Measurements from ENCODE around the gene FLYWCH1. TPM values are rescaled to one million over a fixed set of nuclear protein-coding genes. Genes with fewer than 3 reads are reported as not detected.
A peak's percentile ranks its signal among the peaks of the same experiment; 100 is the strongest.

FLYWCH1 gene
- total RNA-seq, 1 experiment from 2014 or later, result 25.8 TPM

DNA sequence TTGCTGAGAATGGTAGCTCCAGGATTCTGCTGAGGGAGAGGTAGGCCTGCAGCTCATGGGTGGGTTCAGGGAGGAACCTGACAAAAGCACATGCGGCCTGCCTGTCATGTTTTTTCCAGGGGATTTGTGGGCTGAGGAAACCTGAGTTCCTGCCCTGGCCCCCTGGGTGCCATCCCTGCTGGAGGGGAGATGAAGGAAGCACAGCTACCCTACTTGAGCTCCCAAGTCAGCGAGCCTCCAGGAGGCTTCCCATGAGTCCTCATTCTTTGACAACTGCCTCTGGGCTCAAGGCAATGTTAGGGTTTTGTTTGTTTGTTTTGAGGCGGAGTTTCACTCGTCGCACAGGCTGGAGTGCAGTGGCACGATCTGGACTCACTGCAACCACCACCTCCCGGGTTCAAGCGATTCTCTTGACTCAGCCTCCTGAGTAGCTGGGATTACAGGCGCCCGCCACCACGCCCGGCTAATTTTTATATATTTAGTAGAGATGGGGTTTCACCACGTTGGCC is 12.1 kb upstream of the FLYWCH1 start:
- DNase-seq (ENCODE audit: low spot score), result no peak

DNA sequence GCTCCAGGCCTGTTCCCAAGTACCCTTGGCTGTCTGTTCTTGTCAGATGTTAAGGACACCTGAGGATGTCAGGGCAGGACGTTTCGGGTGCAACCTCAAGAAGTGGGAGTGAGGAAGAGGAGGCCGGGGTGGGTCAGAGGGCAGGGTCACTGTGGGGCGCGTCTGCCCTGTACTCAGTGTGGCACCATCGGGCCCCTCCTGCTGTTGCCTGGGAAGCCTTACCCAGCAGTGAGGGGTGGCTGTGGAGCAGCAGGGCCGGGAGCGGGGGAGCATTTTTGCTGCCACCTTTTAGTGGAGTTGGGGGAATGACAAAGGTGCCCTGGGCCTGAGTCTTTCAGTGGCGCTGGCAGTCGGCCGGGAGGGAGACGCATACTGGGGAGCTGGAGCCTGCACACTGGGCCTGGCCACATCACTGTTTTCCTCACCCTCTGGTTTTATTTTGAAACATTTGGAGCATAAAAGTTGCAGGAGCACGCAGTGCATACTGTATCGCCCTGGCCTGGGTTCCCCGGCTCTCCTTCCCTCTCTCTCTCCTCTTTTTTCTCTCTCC is 11.1 kb upstream of the FLYWCH1 start:
- no peak for DNase-seq (ENCODE audit: low spot score)

DNA sequence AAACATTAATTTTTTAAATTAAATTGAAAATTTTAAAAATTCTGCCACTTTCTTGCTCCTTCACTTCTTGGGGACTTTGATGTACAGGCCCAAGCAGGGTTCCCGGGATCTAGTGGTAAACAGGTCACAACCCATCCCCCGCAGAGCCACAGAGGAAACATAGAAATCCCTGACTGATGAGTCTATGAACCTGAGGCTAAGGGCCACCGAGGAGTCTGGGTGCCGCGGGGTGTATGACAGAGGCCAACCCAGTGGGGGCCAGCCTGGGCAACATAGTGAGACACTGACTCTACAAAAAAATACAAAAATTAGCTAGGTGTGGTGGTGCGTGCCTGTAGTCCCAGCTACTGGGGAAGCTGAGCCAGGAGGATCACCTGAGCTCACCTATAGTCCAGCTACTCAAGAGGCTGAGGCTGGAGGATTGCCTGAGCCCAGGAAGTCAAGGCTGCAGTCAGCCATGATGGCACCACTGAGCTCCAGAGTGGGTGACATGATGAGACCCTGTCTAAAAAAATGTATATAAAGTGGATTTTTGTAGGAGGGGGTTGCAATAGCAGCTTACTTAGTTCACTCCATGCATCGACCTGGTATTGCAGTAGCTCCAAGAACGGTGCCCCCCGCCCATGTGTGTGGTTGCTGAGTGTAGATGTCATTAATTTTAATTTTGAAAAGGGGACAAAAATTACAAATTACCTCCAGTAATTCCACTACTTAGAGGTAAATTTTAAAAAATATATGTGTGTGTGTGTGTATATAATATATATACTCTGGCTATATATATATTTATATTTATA is 9.2 kb upstream of the FLYWCH1 start:
- no peak for DNase-seq (ENCODE audit: low spot score)

DNA sequence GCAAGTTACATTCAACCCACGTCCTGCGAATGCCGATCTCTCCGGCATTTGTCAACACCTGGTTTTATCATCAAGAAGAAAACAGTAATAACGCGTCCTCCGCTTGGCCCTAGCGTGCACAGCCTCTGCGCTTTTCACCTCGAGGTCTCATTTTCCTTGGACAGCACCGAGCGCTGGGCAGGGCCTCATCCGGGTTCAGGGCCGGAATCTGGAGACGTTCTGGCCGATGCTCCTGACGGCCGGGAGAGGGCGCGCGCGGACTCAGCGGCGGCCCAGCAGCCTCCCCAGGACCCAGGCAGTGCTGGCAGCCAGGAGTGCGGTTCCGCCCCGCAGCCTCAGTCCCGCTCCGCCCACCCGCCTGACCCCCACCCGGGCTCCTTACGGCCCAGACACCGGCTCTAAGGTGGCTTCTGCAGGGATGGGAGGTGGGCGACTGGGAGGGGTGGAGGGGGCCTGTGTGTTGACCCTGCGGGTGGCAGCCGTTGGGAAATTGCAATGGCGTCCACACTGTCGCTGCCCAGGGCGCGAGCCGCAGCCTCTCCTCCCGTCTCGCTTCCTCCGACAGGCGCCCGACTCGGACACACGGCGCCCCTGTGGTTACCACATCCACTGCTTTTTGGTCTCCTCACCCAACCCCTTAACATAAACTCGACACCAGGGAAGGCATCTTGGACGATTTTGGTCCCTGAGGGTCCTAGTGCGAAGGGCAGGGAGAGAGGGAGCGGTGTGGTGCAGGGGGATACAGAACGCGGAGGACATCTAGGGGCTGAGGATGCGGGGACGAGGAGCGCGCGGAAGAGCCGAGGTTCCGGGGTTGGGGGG is 7.4 kb upstream of the FLYWCH1 start:
- DNase-seq (ENCODE audit: low spot score), result peak; percentile 85

DNA sequence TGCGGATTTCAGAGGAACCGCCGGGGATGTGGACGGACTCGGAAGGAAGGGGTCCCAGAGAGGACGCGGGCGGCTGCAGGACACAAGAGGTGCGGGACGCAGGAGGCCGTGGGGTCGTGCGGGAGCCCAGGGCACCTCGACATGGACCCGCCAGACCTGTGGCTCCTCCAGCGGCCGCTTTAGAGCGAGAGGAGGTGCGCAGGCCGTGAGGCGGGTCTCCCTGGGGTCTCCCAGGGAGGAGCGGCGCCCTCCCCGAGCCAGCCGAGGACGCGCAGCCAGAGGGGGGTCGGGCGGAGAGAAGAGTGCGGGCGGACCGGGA is 6.8 kb upstream of the FLYWCH1 start:
- no peak for DNase-seq (ENCODE audit: low spot score)

DNA sequence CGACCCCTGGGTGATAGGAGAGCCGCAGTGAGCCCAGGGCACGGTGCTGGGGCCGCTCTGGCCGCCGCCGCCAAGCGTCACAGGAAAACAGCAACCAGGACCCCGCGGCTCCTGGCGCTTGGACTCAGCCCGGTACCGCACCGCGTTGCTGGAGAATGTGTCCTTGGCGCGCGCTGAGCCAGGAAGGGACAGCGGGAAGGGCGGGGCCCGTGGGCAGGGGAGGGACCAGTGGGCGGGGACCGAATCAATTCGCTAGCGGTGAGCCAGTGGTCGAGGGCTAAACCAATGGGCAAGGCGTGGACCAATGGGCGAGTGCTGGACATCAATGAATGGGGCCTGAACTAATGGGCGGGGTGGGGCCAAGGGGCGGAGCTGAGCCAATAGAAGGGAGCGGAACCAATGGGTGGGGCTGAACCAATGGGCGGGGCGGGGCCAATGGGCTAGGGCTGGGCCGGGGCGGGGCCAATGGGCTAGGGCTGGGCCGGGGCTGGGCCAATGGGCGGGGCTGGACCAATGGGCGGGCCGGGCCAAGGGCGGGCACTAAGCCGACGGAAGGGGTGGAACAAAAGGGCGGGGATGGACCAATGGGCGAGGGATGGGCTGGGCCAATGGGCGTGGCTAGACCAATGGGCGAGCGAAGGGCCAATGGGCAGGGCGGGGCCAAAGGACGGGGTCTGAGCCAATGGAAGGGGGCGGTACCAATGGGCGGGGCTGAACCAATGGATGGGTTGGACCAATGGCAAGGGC is 6.3 kb upstream of the FLYWCH1 start:
- peak; percentile 99 for DNase-seq (ENCODE audit: low spot score)

DNA sequence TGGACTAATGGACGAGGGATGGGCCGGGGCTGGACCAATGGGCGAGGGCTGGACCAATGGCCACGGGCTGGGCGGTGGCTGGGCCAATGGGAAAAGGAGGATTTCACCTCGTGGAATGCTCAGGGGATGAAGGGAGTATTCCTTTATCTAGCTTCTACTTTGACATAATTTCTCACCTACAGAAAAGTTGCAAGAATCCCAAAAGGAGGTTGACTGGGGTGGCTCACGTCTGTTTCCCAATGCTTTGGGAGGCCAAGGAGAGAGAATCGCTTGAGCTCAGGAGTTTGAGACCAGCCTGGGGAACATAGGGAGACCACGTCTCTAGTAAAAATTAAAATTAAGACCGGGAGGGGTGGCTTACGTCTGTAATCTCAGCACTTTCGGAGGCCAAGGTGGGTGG is 5.7 kb upstream of the FLYWCH1 start:
- DNase-seq (ENCODE audit: low spot score), result no peak

DNA sequence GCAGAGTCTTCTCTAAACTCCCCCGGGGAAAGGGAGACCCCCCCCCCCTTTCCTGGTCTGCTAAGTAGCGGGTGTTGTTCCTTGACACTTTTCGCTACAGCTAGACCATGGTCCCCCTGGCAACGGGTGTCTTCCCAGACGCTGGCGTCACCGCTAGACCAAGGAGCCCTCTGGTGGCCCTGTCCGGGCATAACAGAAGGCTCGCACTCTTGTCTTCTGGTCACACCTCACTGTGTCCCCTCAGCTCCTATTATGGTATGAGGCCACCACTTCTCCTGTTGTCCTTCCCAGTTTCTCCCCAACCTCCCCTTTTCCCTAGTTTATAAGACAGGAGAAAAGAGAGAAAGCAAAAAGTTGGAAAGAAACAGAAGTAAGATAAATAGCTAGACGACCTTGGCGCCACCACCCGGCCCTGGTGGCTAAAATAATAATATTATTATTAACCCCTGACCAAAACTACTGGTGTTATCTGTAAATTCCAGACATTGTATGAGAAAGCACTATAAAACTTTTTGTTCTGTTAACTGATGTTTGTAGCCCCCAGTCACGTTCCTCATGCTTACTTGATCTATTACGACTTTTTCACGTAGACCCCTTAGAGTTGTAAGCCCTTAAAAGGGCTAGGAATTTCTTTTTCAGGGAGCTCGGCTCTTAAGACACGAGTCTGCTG is 4.5 kb upstream of the FLYWCH1 start:
- peak; percentile 56 for DNase-seq (ENCODE audit: low spot score)

DNA sequence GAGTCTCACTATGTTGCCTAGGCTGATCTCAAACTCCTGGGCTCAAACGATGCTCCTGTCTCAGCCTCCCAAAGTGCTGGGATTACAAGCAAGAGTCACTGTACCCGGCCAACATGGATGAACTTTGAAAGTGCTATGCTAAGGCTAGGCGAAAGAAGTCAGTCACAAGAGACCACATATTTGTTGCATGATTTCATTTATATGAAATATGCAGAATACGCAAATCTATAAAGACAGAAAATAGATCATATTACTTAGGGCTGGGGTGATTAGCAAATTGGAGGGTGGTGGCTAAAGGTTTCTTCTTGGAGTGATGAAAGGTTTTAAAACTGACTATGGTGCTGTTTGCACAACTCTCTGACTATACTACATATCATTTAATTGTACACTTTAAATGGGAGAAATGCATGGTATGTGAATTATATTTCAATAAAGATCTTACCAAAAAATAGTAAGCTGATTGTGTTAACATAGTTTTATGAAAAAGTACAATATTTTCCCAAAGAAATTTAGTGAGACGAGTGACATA is 1.2 kb upstream of the FLYWCH1 start:
- DNase-seq (ENCODE audit: low spot score), result no peak

DNA sequence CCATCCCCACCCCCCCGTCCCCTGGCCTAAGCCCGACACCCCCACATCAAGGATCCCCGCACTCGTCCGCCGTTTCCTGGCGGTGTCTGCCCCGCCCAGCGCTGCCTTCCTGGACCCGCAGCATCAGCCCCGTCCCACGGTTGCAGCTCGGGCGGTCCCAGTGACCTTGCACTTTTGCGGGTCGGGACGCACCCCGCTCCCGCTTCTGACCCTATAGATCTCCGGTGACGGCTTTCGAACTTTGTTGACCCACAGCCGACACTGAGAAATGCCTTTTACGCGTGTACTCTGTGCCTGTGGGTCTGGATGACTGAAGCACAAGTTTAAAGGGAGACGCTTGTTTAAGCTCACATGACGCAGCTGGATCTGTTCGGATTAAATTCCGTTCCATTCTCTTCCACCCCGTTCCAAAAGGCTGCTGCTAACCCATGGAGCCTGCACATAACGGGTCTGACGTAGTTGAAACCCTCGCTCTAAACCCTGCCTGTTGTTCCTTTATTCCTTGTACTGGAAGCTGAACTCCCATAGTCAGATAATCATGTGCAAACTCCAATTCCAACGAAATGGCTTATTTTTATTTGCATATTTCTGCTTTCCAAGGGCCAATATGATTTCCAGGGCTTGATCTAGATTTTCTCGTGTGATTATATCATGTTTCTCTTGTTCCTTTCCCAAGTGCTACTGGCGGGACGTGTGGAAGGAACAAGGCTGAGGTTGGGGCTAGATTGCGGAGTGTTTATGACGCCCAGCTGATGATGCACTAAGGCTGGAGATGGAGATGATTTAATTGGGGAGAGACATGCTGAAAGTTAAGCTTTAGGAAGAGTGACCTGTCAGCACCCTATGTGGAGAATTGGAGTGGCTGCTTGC is 834 bp downstream of the FLYWCH1 start:
- DNase-seq (ENCODE audit: low spot score), result peak; percentile 12

DNA sequence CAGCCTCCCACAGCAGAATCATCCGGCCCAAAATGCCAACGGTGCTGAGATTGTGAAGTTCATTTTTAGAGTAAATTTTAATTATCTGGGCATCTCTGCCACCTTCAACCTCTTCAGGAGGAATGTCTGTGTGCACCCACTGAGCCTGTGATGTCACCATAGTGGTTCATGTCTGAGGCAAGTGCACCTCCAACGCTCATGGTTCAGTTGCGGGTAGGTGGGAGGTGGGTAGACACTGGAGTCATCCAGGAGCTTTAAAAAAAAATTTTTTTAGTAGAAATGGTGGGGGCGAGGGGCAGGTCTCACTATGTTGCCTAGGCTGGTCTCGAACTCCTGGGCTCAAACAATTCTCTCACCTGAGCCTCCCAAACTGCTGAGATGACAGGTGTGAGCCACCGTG is 1.9 kb downstream of the FLYWCH1 start:
- DNase-seq (ENCODE audit: low spot score), result no peak

DNA sequence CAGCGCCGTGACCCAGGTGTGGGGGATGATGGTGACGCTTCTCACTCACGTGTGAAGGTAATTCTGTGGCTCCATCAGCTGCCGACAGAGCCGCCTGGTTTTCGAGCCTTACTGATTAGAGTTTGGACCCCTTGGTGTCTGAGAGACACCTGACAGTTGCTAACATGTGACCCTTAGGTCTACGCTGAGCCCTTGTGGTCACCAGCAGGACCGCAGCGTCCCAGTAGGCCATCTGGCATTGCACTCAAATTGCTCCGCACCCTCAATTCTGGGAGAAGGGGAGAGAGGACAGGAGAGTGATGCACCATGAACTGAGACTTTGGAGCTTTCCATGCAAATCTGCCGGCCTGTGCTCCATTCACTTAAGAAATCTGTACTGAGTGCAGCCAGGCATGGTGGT is 2.5 kb downstream of the FLYWCH1 start:
- no peak for DNase-seq (ENCODE audit: low spot score)

DNA sequence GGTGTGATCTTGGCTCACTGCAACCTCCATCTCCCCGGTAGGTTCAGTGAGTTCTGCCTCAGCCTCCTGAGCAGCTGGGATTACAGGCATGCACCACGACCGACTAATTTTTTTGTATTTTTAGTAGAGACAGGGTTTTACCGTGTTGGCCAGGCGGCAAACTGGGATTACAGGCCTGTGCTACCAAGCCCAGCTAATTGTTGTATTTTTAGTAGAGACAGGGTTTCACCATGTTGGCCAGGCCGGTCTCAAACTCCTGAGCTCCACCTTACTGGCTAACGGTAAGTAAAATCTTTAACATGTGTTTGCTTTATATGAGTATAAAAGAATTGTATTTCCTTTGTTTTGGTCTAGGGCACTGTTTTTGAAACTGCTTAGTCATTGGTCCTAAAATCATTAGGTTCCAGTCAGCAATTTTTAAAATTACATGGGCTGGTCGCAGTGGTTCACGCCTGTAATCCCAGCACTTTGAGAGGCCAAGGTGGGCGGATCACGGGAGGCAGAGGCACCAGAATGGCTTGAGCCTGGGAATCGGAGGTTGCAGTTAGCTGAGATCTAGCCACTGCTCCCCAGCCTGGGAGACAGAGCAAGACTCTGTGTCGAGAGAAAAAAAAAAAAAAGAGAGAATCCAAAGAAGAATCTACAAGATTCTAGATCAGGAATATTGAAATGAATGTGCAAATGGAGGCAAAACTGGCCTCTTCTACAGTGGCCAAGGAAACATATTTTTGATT is 3.6 kb downstream of the FLYWCH1 start:
- no peak for DNase-seq (ENCODE audit: low spot score)

DNA sequence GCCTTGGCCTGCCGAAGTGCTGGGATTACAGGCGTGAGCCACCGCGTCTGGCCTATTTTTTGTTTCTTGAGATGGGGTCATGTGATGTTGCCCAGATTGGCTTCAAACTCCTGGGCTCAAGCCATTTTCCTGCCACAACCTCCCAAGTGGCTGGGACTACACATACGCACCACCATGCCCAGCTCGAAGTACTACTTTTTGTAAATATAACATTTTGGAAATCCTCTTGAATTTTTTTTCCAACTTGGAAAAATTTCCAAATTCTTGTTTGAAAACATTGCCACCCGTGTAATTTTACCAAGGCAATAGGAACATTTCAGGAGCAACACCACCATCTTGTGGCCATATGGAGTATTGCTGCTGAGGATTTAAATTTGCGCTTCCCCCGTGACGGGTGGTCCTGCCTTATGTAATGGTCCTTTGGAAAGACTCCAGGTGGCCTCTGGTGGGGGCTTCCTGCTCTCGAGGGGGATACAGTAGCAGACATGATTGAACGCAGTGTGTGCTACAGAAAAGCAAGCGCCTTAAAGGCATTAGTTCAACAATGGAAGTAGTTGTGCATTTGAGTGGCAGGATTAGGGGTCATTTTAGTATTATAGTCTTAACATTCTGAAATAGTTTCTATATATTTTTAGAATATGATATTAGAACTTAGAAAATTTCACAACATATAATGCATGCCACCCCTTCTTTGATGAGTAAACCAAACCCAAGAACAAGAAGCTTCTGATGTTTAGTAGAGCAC is 8.0 kb downstream of the FLYWCH1 start:
- peak; percentile 83 for DNase-seq (ENCODE audit: low spot score)

DNA sequence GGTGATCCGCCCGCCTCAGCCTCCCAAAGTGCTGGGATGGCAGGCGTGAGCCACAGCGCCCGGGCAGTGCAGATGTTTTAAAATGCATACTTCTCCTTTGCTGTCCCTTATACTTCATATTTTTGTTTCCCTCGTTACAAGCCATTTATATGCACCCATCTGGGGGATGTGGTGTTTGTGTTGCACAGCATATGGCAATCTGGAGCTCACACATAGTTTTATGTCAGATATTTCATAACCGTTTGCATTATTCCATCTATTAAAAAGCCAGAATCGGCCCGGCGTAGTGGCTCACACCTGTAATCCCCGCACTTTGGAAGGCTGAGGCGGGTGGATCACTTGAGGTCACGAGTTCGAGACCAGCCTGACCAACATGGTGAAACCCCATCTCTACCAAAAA is 11.8 kb downstream of the FLYWCH1 start:
- DNase-seq (ENCODE audit: low spot score), result no peak

DNA sequence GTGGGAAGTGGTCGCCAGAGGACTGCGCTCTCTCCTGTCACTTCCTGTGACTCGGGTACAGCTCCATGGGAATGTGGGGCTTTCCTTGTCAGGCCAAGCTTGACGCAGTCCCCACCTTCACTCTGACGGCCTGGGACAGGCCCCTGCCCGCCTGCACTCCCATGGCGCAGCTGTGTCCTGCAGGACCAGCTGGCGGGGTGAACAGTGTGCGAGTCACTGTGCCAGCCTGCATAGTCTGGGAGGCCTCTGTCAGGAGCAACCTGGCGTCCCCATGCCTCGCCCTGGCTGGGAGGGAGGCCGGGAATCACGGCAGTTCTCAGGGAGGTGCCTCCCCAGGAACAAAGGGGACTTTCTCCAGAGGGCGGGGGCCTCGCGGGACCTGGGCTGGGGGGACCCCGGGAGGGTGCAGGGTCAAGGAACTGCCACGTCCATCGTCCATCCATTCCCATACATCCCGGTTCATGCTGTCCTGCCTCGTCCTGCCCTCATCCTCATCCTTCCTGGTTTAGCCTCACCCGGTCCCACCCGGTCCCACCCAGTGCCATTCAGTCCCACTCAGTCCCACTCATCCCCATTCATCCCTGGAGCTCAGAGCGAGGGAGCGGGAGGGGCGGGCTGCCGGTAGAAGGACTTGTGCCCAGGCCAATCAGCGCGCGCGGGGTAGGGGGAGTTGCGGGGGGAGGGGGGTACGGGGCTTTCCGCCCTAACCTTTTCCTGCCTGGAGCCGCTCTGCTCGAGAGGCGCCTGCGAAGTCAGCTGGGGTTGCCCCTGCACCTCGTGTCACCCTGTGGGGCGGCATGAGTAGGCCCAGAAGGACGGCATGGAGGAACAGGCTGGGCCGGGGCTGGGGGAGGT is 13.4 kb downstream of the FLYWCH1 start:
- no peak for DNase-seq (ENCODE audit: low spot score)

DNA sequence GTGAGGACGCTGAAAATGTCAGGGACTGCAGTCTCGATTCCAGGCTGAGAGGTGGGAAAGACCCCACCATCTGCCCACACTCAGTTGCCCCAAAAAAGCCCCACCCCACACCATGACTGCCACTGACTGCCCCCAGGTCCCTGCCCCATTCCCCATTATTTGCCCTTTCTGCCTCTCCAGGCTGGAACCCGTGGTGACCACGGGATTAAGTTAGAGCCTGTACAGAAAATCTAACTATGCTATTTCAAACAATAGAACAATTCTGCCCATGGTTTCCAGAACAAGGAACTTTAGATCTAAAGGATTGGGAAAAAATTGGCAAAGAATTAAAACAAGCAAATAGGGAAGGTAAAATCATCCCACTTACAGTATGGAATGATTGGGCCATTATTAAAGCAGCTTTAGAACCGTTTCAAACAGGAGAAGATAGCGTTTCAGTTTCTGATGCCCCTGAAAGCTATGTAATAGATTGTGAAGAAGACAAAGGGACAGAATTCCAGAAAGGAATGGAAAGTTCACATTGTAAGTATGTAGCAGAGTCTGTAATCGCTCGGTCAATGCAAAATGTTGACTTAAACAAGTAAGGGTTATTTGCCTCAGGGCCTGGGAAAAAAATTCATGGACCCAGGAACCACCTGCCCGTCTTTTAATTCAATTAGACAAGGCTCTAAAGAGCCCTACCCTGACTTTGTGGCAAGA is 14.4 kb downstream of the FLYWCH1 start:
- no peak for DNase-seq (ENCODE audit: low spot score)
